ENCODE measurements around the gene DLGAP4. TPM values are rescaled to one million over a fixed set of nuclear protein-coding genes. Genes with fewer than 3 reads are reported as not detected.

The DLGAP4 gene
- total RNA-seq = 38.1 TPM
- long read RNA-seq, partial matches to known transcripts = 5 of 21 reads
- long read RNA-seq, other reads (novel, unspliced or antisense) = 16 of 21 reads

DNA sequence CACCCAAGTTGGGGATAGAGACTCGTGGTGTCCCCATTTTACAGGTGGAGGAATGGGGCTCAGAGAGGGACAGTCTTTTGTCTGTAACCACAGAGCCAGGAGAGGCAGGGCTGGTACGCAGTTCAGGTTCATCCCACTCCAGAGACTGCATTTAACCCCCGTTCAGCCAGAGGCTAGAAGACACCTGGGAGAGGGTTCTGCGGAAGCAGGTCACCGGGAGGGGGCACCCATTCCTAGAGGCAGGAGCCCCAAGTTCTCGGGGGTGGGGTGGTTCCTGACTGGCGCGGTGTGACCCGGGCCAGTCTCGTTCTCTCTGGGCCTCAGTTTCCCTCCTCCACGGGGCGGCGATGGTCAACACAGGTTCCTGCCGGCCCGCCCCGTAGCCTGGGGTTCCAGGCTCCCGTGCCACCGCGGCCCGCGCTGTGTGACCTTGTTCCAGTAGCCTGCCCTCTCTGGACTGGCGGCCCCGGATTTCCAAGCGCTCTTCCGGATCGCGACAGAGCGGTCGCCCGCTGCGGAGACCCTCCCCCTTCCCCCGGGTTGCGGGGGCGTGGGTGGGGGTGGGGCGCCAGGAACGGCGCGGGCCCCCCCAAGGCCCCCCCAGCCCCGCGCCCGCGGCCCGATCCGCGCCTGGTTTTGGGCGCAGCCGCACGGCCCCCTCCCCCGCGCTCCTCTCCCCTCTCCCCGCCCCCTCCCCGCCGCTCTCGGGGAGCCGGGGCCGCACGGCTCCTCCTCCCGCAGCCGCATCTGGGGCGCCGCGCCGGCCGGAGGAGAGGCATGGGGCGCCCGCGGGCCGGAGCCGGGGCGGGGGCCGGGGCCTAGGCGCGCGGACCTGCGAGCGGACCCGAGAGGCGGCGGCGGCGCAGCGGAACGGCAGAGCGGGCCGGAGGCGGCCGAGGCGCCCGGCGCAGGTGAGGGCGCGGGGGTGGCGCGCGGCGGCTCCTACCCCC is at the start of gene DLGAP4:
TSS of gene DLGAP4 (plus strand) at position 738 of the 950 bp plus-strand sequence. CDS start 125,379 bp downstream, outside the sequence.
- intact Hi-C loops (cut with micrococcal nuclease) = no loop called here
- ATAC-seq = no peak
- DNase-seq = no peak

DNA sequence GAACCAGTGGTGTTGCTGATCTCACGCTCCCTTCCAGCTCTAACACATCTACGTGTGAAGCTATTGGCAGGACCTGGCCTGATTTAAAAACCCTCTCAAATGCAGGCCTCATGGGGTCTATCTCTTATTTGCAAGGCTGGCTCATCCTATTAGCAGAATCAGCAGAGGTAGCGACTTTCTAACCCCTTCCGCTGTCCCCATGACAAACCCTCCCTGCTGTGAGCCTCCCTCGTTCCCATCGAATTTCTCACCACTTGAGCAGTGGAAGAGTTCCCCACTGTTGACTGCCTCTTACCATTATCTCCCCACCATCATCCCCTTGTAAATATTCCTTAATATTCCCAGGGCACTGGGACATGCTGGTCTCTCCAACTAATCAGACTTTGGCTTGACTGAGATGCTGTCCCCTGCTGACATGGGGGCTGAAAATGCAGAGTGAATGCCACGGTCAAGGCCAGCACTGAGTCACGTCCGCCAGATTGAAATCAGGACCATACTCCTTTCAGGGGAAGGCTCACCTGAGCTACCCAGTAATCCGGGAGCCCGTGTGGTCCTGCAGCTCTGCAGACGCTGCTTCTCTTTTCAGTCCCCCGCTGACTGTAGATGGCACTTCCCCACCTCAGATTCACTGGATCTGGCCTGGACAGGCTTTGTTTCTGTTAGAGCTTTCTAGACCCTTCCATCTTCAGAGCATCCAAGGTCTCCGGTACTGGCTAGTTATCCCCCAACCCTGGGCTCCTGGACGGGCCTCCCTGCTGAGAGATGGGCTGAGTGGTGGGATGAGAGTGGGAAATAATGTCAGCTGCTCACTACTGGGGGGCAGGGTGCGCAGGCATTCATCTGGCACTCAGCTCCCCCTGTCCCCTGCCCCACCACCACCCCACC is 46.7 kb upstream of the DLGAP4 start:
- ATAC-seq (no peak), DNase-seq (no peak)
- intact Hi-C loops (cut with micrococcal nuclease) = no loop called here

- intact Hi-C loops (cut with micrococcal nuclease) = no loop called here
- DNase-seq (no peak), ATAC-seq (no peak)
These were observed 45.8 kb upstream of the DLGAP4 start for GRCh38 chr20:36260316-36260715.

DNA sequence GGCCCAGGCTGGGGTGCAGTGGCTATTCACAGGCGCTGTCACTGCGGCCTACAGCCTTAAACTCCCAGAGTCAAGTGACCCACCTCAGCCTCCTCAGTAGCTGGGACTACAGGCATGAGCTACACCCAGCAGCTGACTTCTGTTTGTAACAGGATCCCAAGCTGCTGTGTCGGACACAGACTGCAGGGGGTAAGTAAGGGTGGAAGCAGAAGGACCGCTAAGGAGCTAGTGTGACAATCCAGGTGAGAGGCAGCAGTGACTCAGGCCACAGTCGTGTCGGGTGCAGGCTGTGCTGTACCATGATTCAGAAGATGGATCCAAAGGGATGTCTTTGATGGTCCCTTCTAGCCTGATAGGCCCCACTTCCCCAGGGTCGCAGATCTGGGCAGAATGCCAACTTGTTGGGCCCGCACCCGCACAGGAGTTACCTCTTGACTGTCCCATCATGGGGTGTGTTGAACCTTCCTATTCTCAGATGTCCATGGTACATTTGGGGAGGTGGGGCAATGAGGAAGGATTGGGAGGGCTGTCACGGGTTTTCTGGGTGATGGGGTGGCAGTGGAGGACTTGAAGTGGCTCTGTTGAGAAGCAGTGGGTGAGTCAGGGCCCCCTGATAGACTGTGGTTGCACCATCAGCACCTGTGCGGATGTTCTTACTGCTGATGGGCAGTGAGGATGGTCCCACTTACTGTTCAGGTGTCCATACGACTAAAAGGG is 44.6 kb upstream of the DLGAP4 start:
- DNase-seq = no peak
- ATAC-seq = no peak
- intact Hi-C loops (cut with micrococcal nuclease) = no loop called here

DNA sequence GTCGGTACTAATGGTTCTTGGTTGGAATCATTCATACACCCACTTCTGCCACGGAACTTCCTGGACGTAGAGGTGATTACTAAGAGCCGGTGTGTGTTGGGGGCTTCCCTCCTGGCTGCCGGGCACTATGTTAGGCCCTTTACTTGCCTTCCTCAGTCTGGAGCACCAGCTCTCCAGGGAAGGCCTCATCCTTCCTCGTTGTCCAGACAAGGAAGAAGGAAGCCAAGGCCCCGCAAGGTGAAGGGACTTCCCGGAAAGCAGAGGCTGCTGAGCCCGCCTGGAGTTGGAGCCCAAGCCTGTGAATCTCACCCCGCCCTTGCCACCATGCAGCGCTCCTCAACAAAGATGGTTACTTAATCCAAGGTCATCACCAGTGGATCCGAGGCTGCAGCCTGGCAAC is 43.7 kb upstream of the DLGAP4 start:
- intact Hi-C loops (cut with micrococcal nuclease) = no loop called here
- no peak for ATAC-seq

DNA sequence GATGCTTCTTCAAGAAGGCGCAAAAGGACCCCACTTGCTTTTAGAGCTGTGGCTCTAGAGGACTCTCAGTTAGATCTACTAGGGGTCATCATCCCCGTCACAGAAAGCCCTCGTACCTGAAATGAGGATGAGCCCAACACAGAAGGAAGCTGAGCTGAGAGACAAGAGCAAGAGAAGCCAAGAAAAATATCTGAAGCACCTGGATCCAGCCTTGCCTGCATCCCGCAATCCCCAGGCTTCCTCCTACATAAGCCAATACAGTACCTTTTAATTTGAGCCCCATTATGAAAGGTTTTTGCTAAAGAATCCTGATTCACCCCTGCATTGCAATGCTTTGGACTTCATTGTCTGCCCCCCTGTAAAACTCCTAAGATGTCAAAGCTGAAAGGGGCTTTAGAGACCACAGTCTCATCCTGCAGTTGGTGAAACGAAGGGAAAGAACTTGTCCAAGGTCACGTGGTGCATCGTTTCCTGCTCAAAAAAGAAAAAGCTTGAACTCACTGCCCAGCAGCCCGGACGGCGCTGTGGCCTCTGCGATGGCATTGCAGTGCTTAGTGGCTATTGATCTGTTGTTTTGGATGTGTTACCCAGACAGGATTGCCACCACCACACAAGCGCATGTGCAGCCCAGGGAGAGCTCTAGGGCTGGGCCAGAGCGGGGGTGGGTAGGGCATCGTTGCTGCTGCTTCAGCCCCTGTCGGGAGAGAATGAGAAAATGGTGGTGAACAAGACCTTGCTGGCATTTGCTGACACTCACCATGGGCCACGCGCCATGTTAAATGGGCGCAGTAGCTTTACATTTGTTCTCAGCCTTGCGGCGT is 41.5 kb upstream of the DLGAP4 start:
- ATAC-seq (no peak), DNase-seq (no peak)
- intact Hi-C loops (cut with micrococcal nuclease) = no loop called here

More for the DNA sequence above, 43.7 kb upstream of the DLGAP4 start:
- no peak for DNase-seq

GRCh38 chr20:36266189-36266588 is 40.0 kb upstream of the DLGAP4 start:
- ATAC-seq (no peak), DNase-seq (no peak)
- intact Hi-C loops (cut with micrococcal nuclease) = no loop called here

- intact Hi-C loops (cut with micrococcal nuclease) = no loop called here
- DNase-seq (no peak), ATAC-seq (no peak)
These were observed 38.3 kb upstream of the DLGAP4 start for GRCh38 chr20:36267605-36268381.

GRCh38 chr20:36268440-36269342 is 37.4 kb upstream of the DLGAP4 start:
- DNase-seq (no peak), ATAC-seq (no peak)
- intact Hi-C loops (cut with micrococcal nuclease) = no loop called here

DNA sequence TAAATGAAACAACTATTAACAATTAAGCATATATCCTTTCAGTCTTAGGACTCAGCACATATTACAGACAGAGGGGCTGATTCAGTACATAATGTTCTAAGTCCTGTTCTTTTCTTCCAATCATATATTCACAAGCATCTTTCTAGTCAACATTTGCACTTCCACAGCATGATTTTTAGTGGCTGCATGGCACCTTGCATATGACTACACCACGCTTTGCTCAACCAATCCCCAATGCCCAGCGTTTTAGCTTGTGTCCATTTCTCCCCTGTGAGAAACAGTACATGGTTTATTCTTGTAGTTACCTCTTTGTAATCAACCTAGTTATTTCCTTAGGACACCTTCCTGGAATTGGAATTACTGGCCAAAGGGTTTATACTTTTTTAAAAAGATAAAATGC is 36.6 kb upstream of the DLGAP4 start:
- intact Hi-C loops (cut with micrococcal nuclease) = no loop called here
- DNase-seq (no peak), ATAC-seq (no peak)

GRCh38 chr20:36270744-36271638 is 35.1 kb upstream of the DLGAP4 start:
- DNase-seq = no peak
- intact Hi-C loops (cut with micrococcal nuclease) = no loop called here
- ATAC-seq = no peak

DNA sequence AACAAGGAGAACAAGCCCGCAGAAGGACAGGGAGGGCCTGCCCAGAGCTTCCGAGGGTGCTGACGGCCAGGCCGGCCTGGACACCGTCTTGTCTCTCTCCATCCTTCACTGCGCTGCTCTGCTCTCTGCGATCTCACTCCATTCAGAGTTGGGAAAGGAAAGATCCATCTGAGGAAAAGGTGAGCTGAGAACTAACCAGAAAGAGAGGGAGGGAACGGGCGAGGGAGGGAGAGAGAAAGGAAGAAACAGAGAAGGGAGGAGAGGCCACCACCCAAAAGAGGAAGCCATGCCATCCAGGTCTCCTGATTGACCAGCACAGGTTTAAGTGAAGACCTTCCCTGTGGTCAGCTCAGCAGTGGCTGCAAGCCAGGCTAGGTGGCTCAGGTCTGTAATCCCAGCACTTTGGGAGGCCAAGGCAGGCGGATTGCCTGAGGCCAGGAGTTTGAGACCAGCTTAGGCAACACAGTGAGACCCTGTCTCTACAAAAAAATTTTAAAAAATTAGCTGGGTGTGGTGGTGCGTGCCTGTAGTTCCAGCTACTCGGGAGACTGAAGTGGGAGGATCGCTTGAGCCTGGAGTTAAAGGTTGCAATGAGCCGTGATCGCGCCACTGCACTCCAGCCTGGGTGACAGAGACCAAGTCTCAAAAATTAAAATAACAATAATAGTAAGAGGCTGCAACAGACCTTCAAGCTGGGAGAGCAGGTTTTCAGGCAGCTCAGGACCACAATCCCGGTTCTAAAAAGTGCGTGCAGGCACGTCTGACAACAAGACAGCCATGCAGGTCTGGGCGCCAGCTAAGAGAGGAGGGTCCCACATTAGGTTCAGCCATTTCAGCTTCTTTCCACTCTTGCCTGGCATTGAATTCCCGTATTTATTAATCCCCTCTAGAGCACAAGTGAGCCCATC is 34.2 kb upstream of the DLGAP4 start:
- ATAC-seq (no peak), DNase-seq (no peak)
- intact Hi-C loops (cut with micrococcal nuclease) = no loop called here

- ATAC-seq = no peak
- intact Hi-C loops (cut with micrococcal nuclease) = no loop called here
- no peak for DNase-seq
These were observed 33.5 kb upstream of the DLGAP4 start for GRCh38 chr20:36272547-36273220.
